GM13976 (cell line): ENCODE results near the gene SLC22A12.

Source experiments
- DNase-seq: peaks from one replicate; pipeline ENCODE4 v3.0.0; 2012; ENCODE audit warnings: low spot score
- in situ Hi-C: fragments of 300-500 bp; cut with MboI; formaldehyde crosslinking; loops from one replicate; pipeline ENCODE4 v1.12.0; 2022; ENCODE audit warnings: low sequenced_read_pairs, mixed read lengths, inconsistent platforms; ENCODE audit not compliant: unreplicated experiment
- TF ChIP-seq, protein P1 (sequence below): IDR thresholded peaks from 2 replicates; pipeline ENCODE4 v1.5.1; 2012; ENCODE audit warnings: borderline replicate concordance, mild to moderate bottlenecking; ENCODE audit not compliant: insufficient read depth; ENCODE audit errors: extremely low read depth, missing control alignments, control extremely low read depth

The SLC22A12 gene

DNA sequence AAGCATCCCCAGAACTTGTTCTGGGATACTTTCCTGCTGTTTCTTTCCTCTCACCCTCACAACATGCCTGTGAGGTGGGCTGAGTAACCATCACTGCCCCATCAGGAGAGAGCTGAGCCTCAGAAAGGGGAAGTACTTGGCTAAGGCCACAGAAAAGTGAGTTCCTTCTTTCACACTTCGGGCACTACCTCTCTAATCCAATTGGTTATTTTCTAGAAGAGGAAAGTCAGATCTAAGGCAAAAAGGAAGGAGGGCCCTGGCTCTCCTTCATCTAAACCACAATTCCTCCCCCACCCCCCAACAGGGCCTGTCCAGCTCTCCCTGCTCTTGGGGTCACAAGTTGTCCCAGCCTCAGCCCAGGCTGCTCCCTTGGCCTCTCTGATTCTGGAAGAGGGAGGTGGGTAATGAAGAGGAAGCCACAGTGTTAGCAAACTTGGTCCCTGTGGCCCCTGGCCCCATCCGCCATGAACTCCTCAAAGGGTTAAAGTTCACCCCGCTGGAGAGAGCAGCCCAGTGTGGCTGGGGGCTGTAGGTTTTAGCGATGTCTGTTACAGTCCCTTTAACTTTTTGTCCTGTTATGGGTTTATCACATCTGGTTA, 34.0 kb downstream of the SLC22A12 start:
- TF ChIP-seq, protein P1, sequence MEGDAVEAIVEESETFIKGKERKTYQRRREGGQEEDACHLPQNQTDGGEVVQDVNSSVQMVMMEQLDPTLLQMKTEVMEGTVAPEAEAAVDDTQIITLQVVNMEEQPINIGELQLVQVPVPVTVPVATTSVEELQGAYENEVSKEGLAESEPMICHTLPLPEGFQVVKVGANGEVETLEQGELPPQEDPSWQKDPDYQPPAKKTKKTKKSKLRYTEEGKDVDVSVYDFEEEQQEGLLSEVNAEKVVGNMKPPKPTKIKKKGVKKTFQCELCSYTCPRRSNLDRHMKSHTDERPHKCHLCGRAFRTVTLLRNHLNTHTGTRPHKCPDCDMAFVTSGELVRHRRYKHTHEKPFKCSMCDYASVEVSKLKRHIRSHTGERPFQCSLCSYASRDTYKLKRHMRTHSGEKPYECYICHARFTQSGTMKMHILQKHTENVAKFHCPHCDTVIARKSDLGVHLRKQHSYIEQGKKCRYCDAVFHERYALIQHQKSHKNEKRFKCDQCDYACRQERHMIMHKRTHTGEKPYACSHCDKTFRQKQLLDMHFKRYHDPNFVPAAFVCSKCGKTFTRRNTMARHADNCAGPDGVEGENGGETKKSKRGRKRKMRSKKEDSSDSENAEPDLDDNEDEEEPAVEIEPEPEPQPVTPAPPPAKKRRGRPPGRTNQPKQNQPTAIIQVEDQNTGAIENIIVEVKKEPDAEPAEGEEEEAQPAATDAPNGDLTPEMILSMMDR: no peak
- in situ Hi-C loops: loop anchor here (10.0 kb wide), 1 partner anchor 60 kb away; no protein-coding TSS in a partner anchor
- DNase-seq: no peak

DNA sequence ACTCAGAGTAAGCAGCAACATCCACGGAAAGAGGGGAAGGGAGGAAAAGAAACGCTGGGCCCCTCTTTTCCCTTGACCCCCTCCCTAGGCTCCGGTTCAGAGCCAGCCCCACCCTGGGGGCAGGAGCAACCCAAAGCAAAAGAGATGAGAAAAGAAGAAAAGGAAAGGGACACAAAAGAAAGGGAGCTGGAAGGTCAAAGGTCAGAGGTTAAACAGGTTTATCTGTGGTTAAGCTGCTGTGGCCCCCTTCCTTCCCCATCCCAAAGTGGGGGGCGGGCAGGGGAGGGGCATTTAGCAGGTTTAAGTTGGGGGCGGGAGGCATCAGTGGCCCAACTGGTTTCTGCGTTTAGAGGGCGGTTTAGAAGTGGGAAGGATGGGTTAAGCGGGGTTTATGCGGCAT, 35.6 kb downstream of the SLC22A12 start:
- in situ Hi-C loops: loop anchor here (10.0 kb wide), 1 partner anchor 62 kb away; no protein-coding TSS in a partner anchor
- TF ChIP-seq, protein P1: no peak
- no peak for DNase-seq

DNA sequence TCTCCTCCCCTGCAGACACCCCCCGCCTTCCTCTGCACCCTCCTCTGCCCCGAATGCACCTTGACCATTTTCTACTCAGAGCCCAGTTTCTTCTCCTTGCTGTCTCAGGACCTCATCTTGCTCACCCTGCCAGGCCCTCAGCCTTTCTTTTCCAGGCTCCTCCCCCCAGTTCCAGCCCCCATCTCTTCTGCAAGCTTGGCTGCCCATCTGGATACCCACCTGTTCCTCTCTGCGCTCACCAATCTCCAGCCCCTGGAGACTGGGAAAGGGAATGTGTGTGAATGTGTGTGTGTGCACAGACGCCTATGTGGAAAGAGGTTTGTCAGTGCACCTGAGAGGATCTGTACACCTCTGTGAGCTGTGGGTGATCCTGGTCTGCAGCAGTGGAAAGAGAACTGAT, 36.4 kb downstream of the SLC22A12 start:
- in situ Hi-C loops: loop anchor here (10.0 kb wide), 1 partner anchor 63 kb away; no protein-coding TSS in a partner anchor
- TF ChIP-seq, protein P1: no peak
- no peak for DNase-seq

DNA sequence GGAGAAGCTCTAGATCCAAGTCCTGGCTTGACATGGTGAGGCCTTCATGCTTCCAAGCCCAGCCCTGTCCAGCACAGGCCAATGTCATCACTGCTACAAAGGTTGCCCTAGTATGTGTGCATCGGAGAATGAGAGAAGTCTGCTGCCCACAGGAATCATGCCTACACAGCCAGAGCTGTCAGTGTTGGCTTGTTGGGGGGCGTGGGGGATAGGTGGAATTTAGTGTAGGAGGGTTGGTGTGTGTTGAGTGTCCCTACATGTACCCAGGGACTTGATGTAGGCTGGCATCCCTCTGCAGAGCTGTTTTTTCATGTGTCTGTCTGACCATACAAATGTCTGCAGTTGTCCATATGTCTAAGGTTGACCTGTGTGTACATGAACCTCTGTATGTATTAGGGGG, 37.6 kb downstream of the SLC22A12 start:
- no peak for DNase-seq
- in situ Hi-C loops: loop anchor here (10.0 kb wide), 1 partner anchor 64 kb away; no protein-coding TSS in a partner anchor

DNA sequence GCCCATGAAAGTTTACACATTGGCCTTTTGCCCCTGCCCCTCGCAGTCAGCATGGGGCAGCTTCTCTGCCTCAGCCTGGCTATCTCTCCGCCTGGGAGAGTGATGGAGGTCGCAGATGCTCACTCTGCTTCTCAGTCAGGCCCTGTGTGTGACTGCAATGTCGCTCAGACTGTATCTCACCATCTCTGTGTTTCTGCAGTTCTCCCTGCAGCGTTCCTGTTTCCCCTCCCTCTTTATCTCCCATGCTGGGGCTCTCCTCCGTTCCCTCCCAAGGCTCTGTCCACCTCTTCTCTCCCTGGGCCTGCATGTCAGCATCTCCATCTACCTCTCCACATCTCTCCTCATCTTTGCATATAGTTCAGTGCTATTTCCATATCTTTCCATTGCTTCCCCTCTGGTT, 38.1 kb downstream of the SLC22A12 start:
- in situ Hi-C loops: loop anchor here (10.0 kb wide), 1 partner anchor 64 kb away; no protein-coding TSS in a partner anchor
- TF ChIP-seq, protein P1: no peak

More for the DNA sequence above, 37.6 kb downstream of the SLC22A12 start:
- TF ChIP-seq, protein P1: no peak

GRCh38 chr11:64629796-64630562, 39.0 kb downstream of the SLC22A12 start:
- DNase-seq: no peak
- TF ChIP-seq, protein P1: no peak
- in situ Hi-C loops: loop anchor here (10.0 kb wide), 1 partner anchor 65 kb away; no protein-coding TSS in a partner anchor

More for the DNA sequence above, 38.1 kb downstream of the SLC22A12 start:
- no peak for DNase-seq
